ENCODE results near the gene LAMTOR5.

Gene LAMTOR5

GRCh38 chr1:110387048-110387754, 20.3 kb downstream of the LAMTOR5 start:
- DNase-seq (ENCODE audit: low read depth, low spot score) = no peak
- Histone ChIP-seq H3K4me3 (no peak overlapping the region), H3K9me3 (ENCODE audit: low read depth, low read length) (no peaks in the 10 kb centered on the region)

GRCh38 chr1:110385369-110385768, 22.1 kb downstream of the LAMTOR5 start:
- Histone ChIP-seq H3K9ac (ENCODE audit: insufficient read length) (no peak overlapping the region), H3K36me3 (ENCODE audit: insufficient read depth, low read length) (no peaks in the 10 kb centered on the region; the same call in 1 of the 2 replicates), H3K27ac (no peak overlapping the region), H3K9me3 (ENCODE audit: low read depth, low read length) (no peaks in the 10 kb centered on the region), H3K4me3 (no peak overlapping the region)
- no peak for TF ChIP-seq EZH2 (IDR thresholded peaks at IDR 0.05)
- no peak for TF ChIP-seq FOXP2 (optimal IDR thresholded peaks at IDR 0.05; ENCODE audit: control extremely low read depth, extremely low read length, insufficient read depth)
- no peak for TF ChIP-seq POLR2AphosphoS5 (IDR thresholded peaks at IDR 0.05; ENCODE audit: borderline replicate concordance, low read depth, low read length)
- DNase-seq (ENCODE audit: low read depth, low spot score) = no peak

More at GRCh38 chr1:110387048-110387754, 20.3 kb downstream of the LAMTOR5 start:
- H3K36me3 ChIP-seq (ENCODE audit: insufficient read depth, low read length) = no peaks in the 10 kb centered on the region
- H3K9ac ChIP-seq (ENCODE audit: insufficient read length) = no peak overlapping the region
- TF ChIP-seq EZH2 (IDR thresholded peaks at IDR 0.05) (no peak), POLR2AphosphoS5 (IDR thresholded peaks at IDR 0.05; ENCODE audit: borderline replicate concordance, low read depth, low read length) (no peak), FOXP2 (optimal IDR thresholded peaks at IDR 0.05; ENCODE audit: control extremely low read depth, extremely low read length, insufficient read depth) (no peak)
- no peak overlapping the region for H3K27ac ChIP-seq

- no peaks in the 10 kb centered on the region for H3K9me3 ChIP-seq (ENCODE audit: low read depth, low read length)
- H3K36me3 ChIP-seq (ENCODE audit: insufficient read depth, low read length) = no peaks in the 10 kb centered on the region; the same call in 1 of the 2 replicates
- no peak overlapping the region for H3K9ac ChIP-seq (ENCODE audit: insufficient read length)
- TF ChIP-seq EZH2 (IDR thresholded peaks at IDR 0.05) (no peak), POLR2AphosphoS5 (IDR thresholded peaks at IDR 0.05; ENCODE audit: borderline replicate concordance, low read depth, low read length) (no peak), FOXP2 (optimal IDR thresholded peaks at IDR 0.05; ENCODE audit: control extremely low read depth, extremely low read length, insufficient read depth) (no peak)
- H3K4me3 ChIP-seq = no peak overlapping the region
- H3K27ac ChIP-seq = no peak overlapping the region
- DNase-seq (ENCODE audit: low read depth, low spot score) = no peak
Observed at GRCh38 chr1:110384581-110385321, 22.7 kb downstream of the LAMTOR5 start.

- Histone ChIP-seq H3K4me3 (no peak overlapping the region), H3K9me3 (ENCODE audit: low read depth, low read length) (no peaks in the 10 kb centered on the region), H3K9ac (ENCODE audit: insufficient read length) (no peak overlapping the region), H3K27ac (peak overlapping the region; percentile 57), H3K36me3 (ENCODE audit: insufficient read depth, low read length) (peaks cover 10% of the 10 kb centered on the region)
- DNase-seq (ENCODE audit: low read depth, low spot score) = no peak
- no peak for TF ChIP-seq FOXP2 (optimal IDR thresholded peaks at IDR 0.05; ENCODE audit: control extremely low read depth, extremely low read length, insufficient read depth)
- no peak for TF ChIP-seq POLR2AphosphoS5 (IDR thresholded peaks at IDR 0.05; ENCODE audit: borderline replicate concordance, low read depth, low read length)
- TF ChIP-seq EZH2 (IDR thresholded peaks at IDR 0.05) = no peak
Observed at GRCh38 chr1:110383251-110383990, 24.1 kb downstream of the LAMTOR5 start.

- H3K36me3 ChIP-seq (ENCODE audit: insufficient read depth, low read length) = peaks cover 25% of the 10 kb centered on the region
- no peak overlapping the region for H3K4me3 ChIP-seq
- H3K9me3 ChIP-seq (ENCODE audit: low read depth, low read length) = no peaks in the 10 kb centered on the region
- no peak overlapping the region for H3K9ac ChIP-seq (ENCODE audit: insufficient read length)
- no peak for DNase-seq (ENCODE audit: low read depth, low spot score)
- H3K27ac ChIP-seq = peak overlapping the region; percentile 56
- TF ChIP-seq EZH2 (IDR thresholded peaks at IDR 0.05) = no peak
- no peak for TF ChIP-seq POLR2AphosphoS5 (IDR thresholded peaks at IDR 0.05; ENCODE audit: borderline replicate concordance, low read depth, low read length)
- no peak for TF ChIP-seq FOXP2 (optimal IDR thresholded peaks at IDR 0.05; ENCODE audit: control extremely low read depth, extremely low read length, insufficient read depth)
Observed at GRCh38 chr1:110380672-110381283, 26.7 kb downstream of the LAMTOR5 start.

- Histone ChIP-seq H3K9ac (ENCODE audit: insufficient read length) (no peak overlapping the region), H3K27ac (no peak overlapping the region), H3K36me3 (ENCODE audit: insufficient read depth, low read length) (peaks cover 38% of the 10 kb centered on the region), H3K4me3 (no peak overlapping the region), H3K9me3 (ENCODE audit: low read depth, low read length) (no peaks in the 10 kb centered on the region)
- TF ChIP-seq FOXP2 (optimal IDR thresholded peaks at IDR 0.05; ENCODE audit: control extremely low read depth, extremely low read length, insufficient read depth) = no peak
- DNase-seq (ENCODE audit: low read depth, low spot score) = no peak
Observed at GRCh38 chr1:110375490-110375889, 32.0 kb downstream of the LAMTOR5 start.

GRCh38 chr1:110370827-110371226, 36.7 kb downstream of the LAMTOR5 start:
- Histone ChIP-seq H3K9ac (ENCODE audit: insufficient read length) (no peak overlapping the region), H3K27ac (no peak overlapping the region), H3K9me3 (ENCODE audit: low read depth, low read length) (no peaks in the 10 kb centered on the region), H3K4me3 (no peak overlapping the region), H3K36me3 (ENCODE audit: insufficient read depth, low read length) (peaks cover 18% of the 10 kb centered on the region)
- DNase-seq (ENCODE audit: low read depth, low spot score) = no peak
- TF ChIP-seq FOXP2 (optimal IDR thresholded peaks at IDR 0.05; ENCODE audit: control extremely low read depth, extremely low read length, insufficient read depth) = no peak
- no peak for TF ChIP-seq EZH2 (IDR thresholded peaks at IDR 0.05)
- TF ChIP-seq POLR2AphosphoS5 (IDR thresholded peaks at IDR 0.05; ENCODE audit: borderline replicate concordance, low read depth, low read length) = no peak

GRCh38 chr1:110364221-110364620, 43.3 kb downstream of the LAMTOR5 start:
- Histone ChIP-seq H3K36me3 (ENCODE audit: insufficient read depth, low read length) (peaks cover 29% of the 10 kb centered on the region), H3K27ac (no peak overlapping the region), H3K9me3 (ENCODE audit: low read depth, low read length) (no peaks in the 10 kb centered on the region), H3K4me3 (no peak overlapping the region), H3K9ac (ENCODE audit: insufficient read length) (no peak overlapping the region)
- no peak for DNase-seq (ENCODE audit: low read depth, low spot score)
- TF ChIP-seq POLR2AphosphoS5 (IDR thresholded peaks at IDR 0.05; ENCODE audit: borderline replicate concordance, low read depth, low read length) (no peak), FOXP2 (optimal IDR thresholded peaks at IDR 0.05; ENCODE audit: control extremely low read depth, extremely low read length, insufficient read depth) (no peak), EZH2 (IDR thresholded peaks at IDR 0.05) (no peak)

All from SK-N-MC (cell line).